Cardiac muscle cell (in vitro differentiated cells and primary cell): ENCODE data around the gene FHIT. TPM values are rescaled to one million over a fixed set of nuclear protein-coding genes. Genes with fewer than 3 reads are reported as not detected.

Experiments
- DNase-seq, 2 donors: peaks; one replicate each; pipeline versions ENCODE4 v3.0.0 to v3.0.0-alpha.2; 2010 to 2017; ENCODE audit warnings: low read depth in 1 of 2, low spot score in 1 of 2
- H3K27ac ChIP-seq: fragments of 200-600 bp; sonication (generic); 2 replicates; pipeline ENCODE4 v1.5.1; 2016
- H3K27me3 ChIP-seq: fragments of 200-600 bp; sonication (generic); 2 replicates; pipeline ENCODE4 v1.6.0; 2016; ENCODE audit warnings: control low read depth
- H3K36me3 ChIP-seq: fragments of 200-600 bp; sonication (generic); 2 replicates; pipeline ENCODE4 v1.5.1; 2016; ENCODE audit warnings: control low read depth
- H3K4me1 ChIP-seq: fragments of 200-600 bp; sonication (generic); 2 replicates; pipeline ENCODE4 v1.8.1; 2017; ENCODE audit warnings: low read depth, mild to moderate bottlenecking, mixed run types
- H3K4me3 ChIP-seq: fragments of 200-600 bp; sonication (generic); 2 replicates; pipeline ENCODE4 v1.5.1; 2016; ENCODE audit warnings: mild to moderate bottlenecking
- H3K9me3 ChIP-seq: fragments of 200-600 bp; sonication (generic); 2 replicates; pipeline ENCODE4 v1.5.1; 2017; ENCODE audit warnings: low read depth, mild to moderate bottlenecking, control low read depth
- polyA plus RNA-seq: library from polyadenylated mRNA; unstranded; fragments of >200 nt; fragmentation: Nextera tagmentation; extraction: Ambion mirVana; gene quantifications from 2 replicates; pipeline ENCODE4 v1.2.1, GENCODE V29; 2016
- total RNA-seq: library from RNA; depleted of rRNA; stranded (reverse); fragments of >200 nt; gene quantifications from 2 replicates; pipeline ENCODE4 v1.2.3, GENCODE V29; 2016
- TF ChIP-seq, protein P1 (sequence below): IDR thresholded peaks from 2 replicates; pipeline ENCODE4 v1.5.1; 2012; ENCODE audit warnings: low read depth, mild to moderate bottlenecking, low read length

The FHIT gene
- total and polyA plus RNA-seq, 2 experiments from 2014 or later = 6.9 to 12.5 TPM

DNA sequence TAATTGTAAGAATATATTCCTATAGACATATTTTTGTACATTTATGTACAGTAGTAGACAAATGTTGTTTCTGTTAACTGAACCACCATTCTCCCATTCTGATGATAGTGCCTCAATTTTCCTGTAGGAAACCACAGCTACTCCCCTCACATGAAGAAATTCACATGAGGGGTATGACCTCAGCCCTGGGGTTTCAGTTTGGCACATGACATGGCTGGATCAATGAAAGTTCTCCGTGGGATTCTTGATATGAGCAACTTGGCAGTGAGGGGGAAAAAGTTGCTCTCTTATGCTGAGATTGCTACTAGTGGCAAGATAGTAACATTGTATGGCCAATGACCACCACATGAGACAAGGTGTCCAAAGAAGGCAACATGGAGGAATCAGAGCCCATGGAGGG lies 1111.1 kb downstream of the FHIT start:
- H3K27me3 ChIP-seq = no peaks in the 10 kb centered on the region
- H3K4me3 ChIP-seq = no peak overlapping the region
- TF ChIP-seq, protein P1, sequence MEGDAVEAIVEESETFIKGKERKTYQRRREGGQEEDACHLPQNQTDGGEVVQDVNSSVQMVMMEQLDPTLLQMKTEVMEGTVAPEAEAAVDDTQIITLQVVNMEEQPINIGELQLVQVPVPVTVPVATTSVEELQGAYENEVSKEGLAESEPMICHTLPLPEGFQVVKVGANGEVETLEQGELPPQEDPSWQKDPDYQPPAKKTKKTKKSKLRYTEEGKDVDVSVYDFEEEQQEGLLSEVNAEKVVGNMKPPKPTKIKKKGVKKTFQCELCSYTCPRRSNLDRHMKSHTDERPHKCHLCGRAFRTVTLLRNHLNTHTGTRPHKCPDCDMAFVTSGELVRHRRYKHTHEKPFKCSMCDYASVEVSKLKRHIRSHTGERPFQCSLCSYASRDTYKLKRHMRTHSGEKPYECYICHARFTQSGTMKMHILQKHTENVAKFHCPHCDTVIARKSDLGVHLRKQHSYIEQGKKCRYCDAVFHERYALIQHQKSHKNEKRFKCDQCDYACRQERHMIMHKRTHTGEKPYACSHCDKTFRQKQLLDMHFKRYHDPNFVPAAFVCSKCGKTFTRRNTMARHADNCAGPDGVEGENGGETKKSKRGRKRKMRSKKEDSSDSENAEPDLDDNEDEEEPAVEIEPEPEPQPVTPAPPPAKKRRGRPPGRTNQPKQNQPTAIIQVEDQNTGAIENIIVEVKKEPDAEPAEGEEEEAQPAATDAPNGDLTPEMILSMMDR = no peak
- H3K27ac ChIP-seq = no peak overlapping the region
- no peaks in the 10 kb centered on the region for H3K36me3 ChIP-seq
- no peaks in the 10 kb centered on the region for H3K9me3 ChIP-seq
- H3K4me1 ChIP-seq = no peaks in the 10 kb centered on the region
- no peak for DNase-seq

DNA sequence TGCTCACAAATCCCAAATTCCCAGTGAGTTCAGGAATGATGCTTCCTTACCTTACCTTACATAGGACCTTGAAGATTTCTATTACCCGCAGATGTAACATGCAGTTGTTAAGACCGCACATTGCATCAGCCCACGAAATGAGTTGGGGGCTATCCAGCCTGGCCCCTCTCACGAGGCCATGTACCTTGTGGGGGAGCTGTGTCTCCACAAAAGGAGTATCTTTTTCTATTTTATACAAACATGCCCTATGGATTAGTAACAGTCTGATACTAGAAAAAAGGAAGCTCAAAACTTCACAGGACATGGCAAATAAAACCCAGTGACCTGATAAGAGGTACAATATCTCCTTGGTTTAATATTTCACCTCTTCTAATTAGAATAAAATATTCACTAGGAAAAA lies 1114.7 kb downstream of the FHIT start:
- H3K9me3 ChIP-seq = no peaks in the 10 kb centered on the region
- H3K27me3 ChIP-seq = no peaks in the 10 kb centered on the region
- no peaks in the 10 kb centered on the region for H3K4me1 ChIP-seq
- no peak overlapping the region for H3K27ac ChIP-seq
- TF ChIP-seq, protein P1 = no peak
- H3K36me3 ChIP-seq = no peaks in the 10 kb centered on the region
- DNase-seq = no peak
- no peak overlapping the region for H3K4me3 ChIP-seq

DNA sequence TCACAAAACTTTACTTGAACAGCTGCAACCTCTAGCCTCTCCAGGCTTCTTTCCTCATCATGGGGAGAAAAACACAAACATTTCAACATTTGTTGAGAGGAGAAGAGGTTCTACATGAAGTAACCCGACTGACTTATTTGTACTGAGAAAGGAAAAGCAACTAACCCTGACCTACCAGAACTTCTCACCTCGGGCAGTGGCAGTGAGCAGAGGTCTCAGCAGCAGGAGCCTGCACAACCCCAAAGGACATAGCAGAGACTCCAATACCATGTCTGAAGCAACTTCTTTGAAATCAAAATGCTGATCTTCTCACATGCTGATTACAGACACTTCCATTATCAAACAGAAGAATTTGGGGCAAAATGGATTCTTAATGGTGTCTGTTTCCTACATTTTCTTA lies 1115.8 kb downstream of the FHIT start:
- Histone ChIP-seq H3K9me3 (no peaks in the 10 kb centered on the region), H3K27ac (no peak overlapping the region), H3K36me3 (no peaks in the 10 kb centered on the region), H3K4me3 (no peak overlapping the region), H3K27me3 (no peaks in the 10 kb centered on the region), H3K4me1 (no peaks in the 10 kb centered on the region)
- DNase-seq = no peak
- TF ChIP-seq, protein P1 = no peak

DNA sequence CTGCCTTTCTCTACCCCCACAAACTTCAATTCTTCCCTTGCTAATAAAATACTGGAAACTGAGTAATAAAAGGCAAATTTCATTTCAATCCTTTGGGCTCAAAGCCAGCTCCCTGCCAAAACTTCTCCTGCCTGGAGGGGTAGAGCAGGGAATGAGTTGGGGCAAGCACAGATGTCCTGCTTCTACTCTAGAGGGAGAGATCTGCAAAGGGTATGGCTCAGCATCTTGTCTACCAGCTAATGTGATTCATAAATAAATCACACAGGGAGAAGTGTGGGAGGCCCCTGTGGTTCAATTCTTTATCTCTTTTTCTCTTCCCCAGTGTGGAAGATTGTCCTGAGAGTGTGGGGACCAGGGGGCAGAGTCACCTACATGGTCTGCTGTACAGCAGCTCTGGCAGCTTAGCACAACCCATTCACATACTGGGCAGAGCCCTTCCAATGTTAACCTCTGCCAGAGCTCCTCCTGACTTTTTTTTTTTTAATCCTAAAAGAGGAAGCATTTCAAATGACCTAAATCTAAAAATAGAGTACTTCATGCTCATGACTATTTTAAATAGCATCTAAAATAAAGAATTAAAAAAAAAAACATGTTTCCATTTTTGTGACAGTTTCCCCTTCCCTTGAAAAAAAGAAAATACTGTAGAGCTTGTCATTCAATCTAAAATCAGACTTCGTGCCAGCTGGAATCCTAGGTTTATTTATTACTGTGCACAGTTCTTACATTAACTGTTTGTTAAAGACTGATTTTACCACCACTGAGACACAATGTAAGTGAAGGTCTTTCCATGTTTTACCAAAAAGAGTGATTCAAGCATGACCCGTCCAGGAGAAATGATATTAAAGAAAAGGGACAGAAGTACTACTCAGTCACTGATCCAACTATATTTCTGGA lies 1117.7 kb downstream of the FHIT start:
- Histone ChIP-seq H3K4me3 (no peak overlapping the region), H3K9me3 (no peaks in the 10 kb centered on the region), H3K27ac (no peak overlapping the region), H3K36me3 (no peaks in the 10 kb centered on the region), H3K27me3 (no peaks in the 10 kb centered on the region), H3K4me1 (no peaks in the 10 kb centered on the region)
- TF ChIP-seq, protein P1 = no peak
- DNase-seq = no peak

DNA sequence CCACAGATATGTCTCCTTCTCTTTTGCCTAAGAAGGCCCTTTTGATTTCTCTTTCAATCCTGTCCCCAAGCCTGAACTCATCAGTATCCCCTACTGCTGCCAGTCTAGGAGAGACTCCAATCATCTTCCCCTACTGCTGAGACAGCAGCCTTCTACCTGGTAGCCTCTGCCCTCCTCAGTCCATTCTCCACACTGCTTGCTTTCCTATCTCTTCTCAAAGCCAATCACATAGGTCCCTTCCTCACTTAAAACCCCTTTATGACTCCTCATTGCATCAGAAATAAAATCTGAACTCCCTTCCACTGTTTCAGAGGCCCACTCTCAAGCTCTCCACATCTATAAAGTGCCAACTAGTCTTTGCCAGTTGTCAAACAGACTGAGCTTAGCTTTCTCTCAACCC lies 1119.6 kb downstream of the FHIT start:
- no peaks in the 10 kb centered on the region for H3K4me1 ChIP-seq
- H3K36me3 ChIP-seq = no peaks in the 10 kb centered on the region
- no peak overlapping the region for H3K4me3 ChIP-seq
- no peaks in the 10 kb centered on the region for H3K9me3 ChIP-seq
- DNase-seq = no peak
- TF ChIP-seq, protein P1 = no peak
- H3K27ac ChIP-seq = no peak overlapping the region
- H3K27me3 ChIP-seq = no peaks in the 10 kb centered on the region
